Endothelial cell of umbilical vein (primary cell): ENCODE results near the gene RIBC2. TPM values are rescaled to one million over a fixed set of nuclear protein-coding genes. Genes with fewer than 3 reads are reported as not detected.
"Not testable (repeated sequence)": the region's sequence is repeated elsewhere in the genome, so short reads cannot be mapped to it uniquely, and the experiment has no call there.

ENCODE experiments used
- BruUV-seq: library from RNA; stranded (reverse); fragments of 400-500 nt; replicated peaks from 2 replicates; lab custom pipeline; 2021; lab: Mats Ljungman, UMichigan
- CTCF ChIA-PET: fragments of 300-600, 350-600 bp; sonication (Branson Sonifier 250); formaldehyde crosslinking; loops from one replicate; lab custom pipeline; 2021; ENCODE audit warnings: antibody characterized with exemption, inconsistent platforms; lab: Charles Lee
- POLR2A ChIA-PET: fragments of 300-600, 350-600 bp; sonication (Branson Sonifier 250); formaldehyde crosslinking; loops from one replicate; lab custom pipeline; 2021; ENCODE audit warnings: antibody characterized with exemption, inconsistent platforms; lab: Charles Lee
- DNase-seq: peaks from one replicate; pipeline ENCODE4 v3.0.0-alpha.2; 2011; ENCODE audit warnings: low read depth, low spot score
- FAIRE-seq: peaks from 2 replicates; lab custom pipeline; 2011; peaks lifted over from hg19 to GRCh38; lab: Jason Lieb, UNC
- H2AFZ ChIP-seq: 2 replicates; pipeline ENCODE4 v1.6.0; 2012; ENCODE audit warnings: low read depth, low read length, control low read depth, inconsistent platforms
- H3K27ac ChIP-seq: 2 replicates; pipeline ENCODE4 v1.5.1; 2011; ENCODE audit warnings: low read depth, mild to moderate bottlenecking, control low read depth, low read length, moderate library complexity; ENCODE audit not compliant: insufficient read depth
- H3K27me3 ChIP-seq, 2 experiments: 2 replicates each; pipeline versions ENCODE4 v1.6.0 to v1.6.1; 2011; ENCODE audit warnings: low read length in 2 of 2, mixed read lengths in 1 of 2; ENCODE audit not compliant: control insufficient read depth in 2 of 2, insufficient read depth in 2 of 2
- H3K36me3 ChIP-seq, 2 experiments: 2 replicates in 1 of 2; 3 replicates in 1 of 2; pipeline ENCODE4 v1.5.1; 2011; ENCODE audit warnings: low read length in 2 of 2, mild to moderate bottlenecking in 1 of 2, moderate library complexity in 1 of 2; ENCODE audit not compliant: control insufficient read depth in 2 of 2, insufficient read depth in 2 of 2; ENCODE audit errors: extremely low read depth in 1 of 2
- H3K4me1 ChIP-seq: 3 replicates; pipeline ENCODE4 v1.5.1; 2011; ENCODE audit warnings: mild to moderate bottlenecking, low read length; ENCODE audit not compliant: control insufficient read depth, insufficient read depth; ENCODE audit errors: extremely low read depth
- H3K4me2 ChIP-seq: 2 replicates; pipeline ENCODE4 v1.6.1; 2011; ENCODE audit warnings: low read length, control low read depth, mixed read lengths; ENCODE audit not compliant: insufficient read depth
- H3K4me3 ChIP-seq, 3 experiments: fragments of 200-600 bp in 1 of 3; sonication (generic), shearing (Covaris generic) in 1 of 3; replicated peaks in 1 of 3; 2 replicates each; pipeline ENCODE4 v1.5.1; 2011 to 2016; ENCODE audit warnings: control low read depth in 3 of 3, low read length in 3 of 3, mild to moderate bottlenecking in 2 of 3, inconsistent platforms in 1 of 3, low read depth in 1 of 3, moderate library complexity in 1 of 3; ENCODE audit not compliant: insufficient read depth in 1 of 3
- H3K79me2 ChIP-seq: 2 replicates; pipeline ENCODE4 v1.6.0; 2012; ENCODE audit warnings: low read length, inconsistent platforms; ENCODE audit not compliant: control insufficient read depth, insufficient read depth
- H3K9ac ChIP-seq: replicated peaks from 2 replicates; pipeline ENCODE3; 2011; ENCODE audit warnings: low read length, control low read depth; ENCODE audit not compliant: insufficient read depth; ENCODE audit errors: extremely low read depth
- H3K9me1 ChIP-seq: replicated peaks from 3 replicates; pipeline ENCODE4 v1.6.0; 2011; ENCODE audit warnings: mild to moderate bottlenecking, low read length; ENCODE audit not compliant: control insufficient read depth, insufficient read depth; ENCODE audit errors: extremely low read depth
- H3K9me3 ChIP-seq: replicated peaks from 2 replicates; pipeline ENCODE4 v1.5.1; 2012; ENCODE audit warnings: low read length, inconsistent platforms; ENCODE audit not compliant: control insufficient read depth, insufficient read depth
- H4K20me1 ChIP-seq: replicated peaks from 2 replicates; pipeline ENCODE3; 2011; ENCODE audit warnings: mild to moderate bottlenecking, low read length; ENCODE audit not compliant: control insufficient read depth, insufficient read depth; ENCODE audit errors: extremely low read depth
- CTCF ChIP-seq, 2 donors: IDR thresholded peaks; 1 replicate in 1 of 2; 2 replicates in 1 of 2; pipeline ENCODE4 v1.5.1; 2011; ENCODE audit warnings: low read length in 2 of 2, mild to moderate bottlenecking in 2 of 2, moderate library complexity in 2 of 2, control low read depth in 1 of 2, inconsistent platforms in 1 of 2, low read depth in 1 of 2; ENCODE audit not compliant: insufficient read depth in 1 of 2; ENCODE audit errors: extremely low read depth in 1 of 2
- EZH2 ChIP-seq: IDR thresholded peaks from 2 replicates; pipeline ENCODE4 v1.6.1; 2012; ENCODE audit warnings: borderline replicate concordance, low read depth, mild to moderate bottlenecking, moderate library complexity, low read length, inconsistent platforms; ENCODE audit not compliant: severe bottlenecking
- JUN ChIP-seq: IDR thresholded peaks from 2 replicates; pipeline ENCODE4 v1.6.1; 2011; ENCODE audit warnings: borderline replicate concordance, low read depth; ENCODE audit not compliant: insufficient read length, insufficient read depth
- POLR2AphosphoS5 ChIP-seq: IDR thresholded peaks from 2 replicates; pipeline ENCODE4 v1.6.1; 2012; ENCODE audit warnings: low read depth, mild to moderate bottlenecking, control low read depth, low read length, moderate library complexity; ENCODE audit not compliant: insufficient read depth
- dilution Hi-C: fragments of 300-500 bp; cut with MboI; formaldehyde crosslinking; loops from one replicate; pipeline ENCODE4 v1.15.0; 2019; ENCODE audit warnings: low sequenced_read_pairs; ENCODE audit not compliant: extremely low pct_ligation_motif_present
- intact Hi-C: fragments of 100-400 bp; cut with micrococcal nuclease; formaldehyde crosslinking; loops from one replicate; pipeline ENCODE4 v1.10.0; 2022
- polyA plus RNA-seq, 4 experiments: library from polyadenylated mRNA; depleted of rRNA in 3 of 4; stranded (reverse) in 3 of 4; unstranded in 1 of 4; fragments of >200 nt; gene quantifications; 2 replicates each; pipeline versions ENCODE4 v1.2.1 to v1.2.3, GENCODE V29; 2011 to 2012; ENCODE audit warnings: missing spikeins in 1 of 4
- total RNA-seq: library from RNA; stranded (reverse); gene quantifications from 2 replicates; pipeline ENCODE4 v1.2.3, GENCODE V29; 2021
- TF ChIP-seq, protein P1 (sequence below): IDR thresholded peaks from 2 replicates; pipeline ENCODE4 v1.6.1; 2011; ENCODE audit not compliant: insufficient read depth, insufficient read length

RIBC2 gene
- total and polyA plus RNA-seq, 2 donors (not counting 3 experiments of a cell fraction or from before 2014, with no cell fraction given): 1.2 to 5.7 TPM

DNA sequence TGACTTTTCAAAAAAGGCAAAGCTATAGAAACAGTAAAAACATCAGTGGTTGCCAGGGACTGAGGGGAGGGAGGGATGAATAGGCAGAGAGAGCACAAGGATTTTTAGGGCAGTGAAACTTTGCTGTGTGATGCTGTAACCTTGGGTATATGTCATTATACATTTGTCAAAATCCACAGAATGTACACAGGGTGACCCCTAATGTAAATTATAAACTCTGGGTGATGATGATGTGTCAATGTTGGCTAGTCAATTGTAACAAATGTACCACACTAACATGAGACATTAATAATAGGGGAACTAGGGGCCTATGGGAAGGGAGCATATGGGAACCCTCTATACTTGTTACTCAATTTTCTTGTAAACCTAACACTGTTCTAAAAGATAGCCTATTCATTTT lies 24.8 kb downstream of the RIBC2 start:
- Histone ChIP-seq H2AFZ (no peak overlapping the region), H3K9me3 (no peaks in the 10 kb centered on the region), H3K27me3 (peaks cover 0 to 1% of the 10 kb centered on the region in 2 experiments), H3K9me1 (no peaks in the 10 kb centered on the region), H3K4me2 (no peak overlapping the region), H4K20me1 (no peaks in the 10 kb centered on the region), H3K36me3 (no peaks in the 10 kb centered on the region), H3K27ac (no peak overlapping the region), H3K4me3 (no peak overlapping the region), H3K4me1 (peaks cover 6% of the 10 kb centered on the region), H3K79me2 (no peaks in the 10 kb centered on the region), H3K9ac (no peak overlapping the region)
- CTCF ChIA-PET: interaction anchor here (1.0 to 1.5 kb wide), 3 partner anchors 121 to 170 kb away, joined by 3 to 4 read pairs (median 4); no protein-coding TSS in a partner anchor
- no peak for TF ChIP-seq JUN
- TF ChIP-seq POLR2AphosphoS5: no peak
- TF ChIP-seq, protein P1, sequence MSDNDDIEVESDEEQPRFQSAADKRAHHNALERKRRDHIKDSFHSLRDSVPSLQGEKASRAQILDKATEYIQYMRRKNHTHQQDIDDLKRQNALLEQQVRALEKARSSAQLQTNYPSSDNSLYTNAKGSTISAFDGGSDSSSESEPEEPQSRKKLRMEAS: no peak
- no peak for TF ChIP-seq CTCF (IDR thresholded peaks at IDR 0.05; ENCODE audit: extremely low read depth in 1 of 2, insufficient read depth in 1 of 2, low read depth in 1 of 2, low read length in 2 of 2)
- no peak for TF ChIP-seq EZH2
- DNase-seq (no peak), FAIRE-seq (no peak)
- intact Hi-C loops: no loop called here
- POLR2A ChIA-PET: no interaction called here
- BruUV-seq: no TSS peak
- dilution Hi-C loops: no loop called here

- H3K9ac ChIP-seq, H3K9me3 ChIP-seq, POLR2A ChIA-PET, H3K27ac ChIP-seq, H3K36me3 ChIP-seq, H3K27me3 ChIP-seq, BruUV-seq, FAIRE-seq, DNase-seq, H2AFZ ChIP-seq, H3K4me2 ChIP-seq, H4K20me1 ChIP-seq, dilution Hi-C loops, H3K9me1 ChIP-seq, H3K4me1 ChIP-seq, H3K4me3 ChIP-seq, H3K79me2 ChIP-seq: not testable (repeated sequence)
- intact Hi-C loops: loop anchor here (1.0 kb wide), 1 partner anchor 113 kb away; no protein-coding TSS in a partner anchor
- CTCF ChIA-PET: interaction anchor here (0.6 to 5.8 kb wide), 8 partner anchors 15 to 845 kb away, joined by 3 to 52 read pairs (median 4); no protein-coding TSS in a partner anchor
Observed at GRCh38 chr22:45440688-45441087, 27.2 kb downstream of the RIBC2 start.
